ENCODE data around the gene DCAF15.

DCAF15 gene

DNA sequence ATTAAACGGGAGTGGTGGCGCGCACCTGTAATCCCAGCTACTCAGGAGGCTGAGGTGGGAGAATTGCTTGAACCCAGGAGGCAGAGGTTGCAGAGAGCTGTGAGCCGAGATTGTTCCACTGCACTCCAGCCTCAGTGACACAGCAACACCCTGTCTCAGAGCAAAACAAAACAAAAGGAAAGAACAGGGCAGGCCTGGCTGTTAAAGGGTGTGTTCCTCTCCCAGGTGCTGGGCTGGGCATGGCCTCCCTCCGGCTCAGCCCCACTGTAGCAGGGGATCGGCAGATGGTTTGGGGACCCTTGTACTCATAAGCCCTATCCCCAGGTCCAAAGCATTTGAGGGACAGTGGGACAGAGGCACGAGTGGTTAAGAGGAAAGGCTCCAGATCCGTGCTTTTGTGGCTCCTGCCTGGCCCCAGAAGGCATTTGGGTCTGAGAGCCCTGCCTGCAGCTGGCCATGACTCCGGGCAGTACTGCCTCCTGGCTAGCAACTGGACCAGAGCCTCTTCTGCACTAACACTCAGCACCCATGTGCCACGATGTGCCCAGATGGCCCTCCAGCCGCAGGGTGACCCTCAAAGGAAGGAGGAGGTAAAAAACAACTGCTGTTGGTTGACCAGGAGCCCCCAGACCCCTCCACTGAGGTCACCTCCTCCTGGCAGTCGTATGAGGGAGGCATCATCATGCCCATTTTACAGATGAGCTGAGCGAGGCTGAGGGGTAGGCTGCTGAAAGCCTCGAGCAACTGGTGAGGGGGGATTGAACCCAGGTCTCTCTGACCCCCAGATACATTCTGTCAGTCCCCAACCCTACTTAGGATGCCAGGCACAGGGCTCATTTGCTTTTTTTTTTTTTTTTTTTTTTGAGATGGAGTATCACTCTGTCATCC is 43.8 kb downstream of the DCAF15 start:
- DNase-seq, result no peak

DNA sequence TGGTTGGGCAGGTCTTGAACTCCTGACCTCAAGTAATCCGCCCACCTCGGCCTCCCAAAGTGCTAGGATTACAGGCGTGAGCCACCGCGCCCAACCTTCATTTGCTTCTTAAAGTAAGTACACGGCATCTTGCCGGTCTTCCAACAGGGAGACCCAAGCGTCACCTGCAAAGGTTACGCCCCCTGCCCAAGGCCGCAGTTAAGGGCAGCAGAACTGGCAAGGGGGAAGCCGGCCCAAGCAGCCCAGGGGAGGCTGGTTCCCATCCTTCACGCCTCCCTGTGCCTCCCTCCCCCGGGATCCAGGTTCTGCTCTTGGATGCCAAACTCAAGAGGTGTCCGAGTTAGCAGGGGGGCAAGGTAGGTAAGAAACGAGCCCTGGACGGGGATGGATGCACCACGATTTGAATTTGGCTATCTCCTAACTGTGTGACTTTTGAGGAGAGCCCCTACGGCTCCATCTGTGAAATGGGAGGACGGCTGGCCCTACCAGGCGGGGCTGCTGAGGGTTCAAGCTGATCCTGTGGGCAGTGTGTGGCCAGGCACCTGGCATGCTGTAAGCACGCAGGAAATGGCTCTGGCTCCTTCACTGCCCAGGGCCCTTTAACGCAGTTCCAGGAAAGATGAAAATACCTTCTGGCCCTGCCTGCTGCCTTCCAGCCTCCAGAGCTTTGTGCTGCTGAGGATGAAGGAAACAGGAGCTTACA is 44.8 kb downstream of the DCAF15 start:
- no peak for DNase-seq

DNA sequence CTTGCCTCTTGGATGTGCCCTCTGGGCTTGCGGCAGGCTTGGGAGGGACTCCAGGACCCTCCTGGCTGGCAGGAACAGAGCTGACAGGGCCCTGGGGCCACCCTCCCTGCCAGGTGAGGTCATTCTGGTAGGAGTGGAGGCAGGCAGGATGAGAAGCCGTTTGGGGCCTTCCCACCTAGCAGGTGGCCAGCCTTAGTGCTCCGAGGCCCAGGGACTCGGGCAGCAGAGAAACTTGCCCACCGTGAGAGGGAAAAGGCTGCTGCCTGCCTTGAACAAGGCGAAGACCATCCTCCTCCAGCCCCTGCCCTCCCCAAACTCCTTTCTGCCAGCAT is 45.3 kb downstream of the DCAF15 start:
- no peak for DNase-seq

DNA sequence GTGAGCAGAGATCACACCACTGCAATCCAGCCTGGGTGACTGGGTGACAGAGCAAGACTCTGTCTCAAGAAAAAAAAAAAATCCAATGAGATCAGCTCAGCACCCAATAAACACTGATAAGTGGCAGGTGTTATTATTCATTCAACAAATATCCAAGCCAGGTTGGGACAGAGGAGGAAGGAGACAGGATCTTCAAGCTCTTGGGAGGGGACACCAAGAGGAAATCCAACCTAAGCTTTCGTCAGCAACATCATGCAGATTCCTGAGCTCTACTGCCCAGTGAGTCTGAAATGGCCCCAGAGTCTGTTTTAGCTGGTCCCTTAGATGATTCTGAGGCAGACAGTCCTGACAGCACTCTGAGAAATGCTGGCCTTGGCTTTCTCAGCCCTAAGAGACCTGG is 46.1 kb downstream of the DCAF15 start:
- no peak for DNase-seq

DNA sequence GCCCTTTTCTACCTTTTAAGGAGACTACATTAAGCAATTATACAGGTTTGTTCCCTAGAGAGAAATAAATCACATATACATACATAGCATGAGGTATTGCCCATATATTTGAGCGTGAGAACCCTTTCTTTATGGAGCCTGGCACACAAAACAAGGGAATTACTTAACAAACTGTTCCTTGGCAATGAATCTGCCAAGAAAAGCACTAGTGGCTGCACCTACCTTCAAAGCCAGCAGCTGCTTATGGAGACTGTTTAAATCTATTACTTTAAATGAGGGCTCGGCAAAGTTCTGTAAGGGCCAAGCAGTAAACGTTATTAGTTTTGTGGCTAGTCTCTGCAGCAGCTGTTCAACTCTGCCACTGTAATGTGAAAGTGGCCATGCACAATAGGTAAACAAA is 46.8 kb downstream of the DCAF15 start:
- no peak for DNase-seq

DNA sequence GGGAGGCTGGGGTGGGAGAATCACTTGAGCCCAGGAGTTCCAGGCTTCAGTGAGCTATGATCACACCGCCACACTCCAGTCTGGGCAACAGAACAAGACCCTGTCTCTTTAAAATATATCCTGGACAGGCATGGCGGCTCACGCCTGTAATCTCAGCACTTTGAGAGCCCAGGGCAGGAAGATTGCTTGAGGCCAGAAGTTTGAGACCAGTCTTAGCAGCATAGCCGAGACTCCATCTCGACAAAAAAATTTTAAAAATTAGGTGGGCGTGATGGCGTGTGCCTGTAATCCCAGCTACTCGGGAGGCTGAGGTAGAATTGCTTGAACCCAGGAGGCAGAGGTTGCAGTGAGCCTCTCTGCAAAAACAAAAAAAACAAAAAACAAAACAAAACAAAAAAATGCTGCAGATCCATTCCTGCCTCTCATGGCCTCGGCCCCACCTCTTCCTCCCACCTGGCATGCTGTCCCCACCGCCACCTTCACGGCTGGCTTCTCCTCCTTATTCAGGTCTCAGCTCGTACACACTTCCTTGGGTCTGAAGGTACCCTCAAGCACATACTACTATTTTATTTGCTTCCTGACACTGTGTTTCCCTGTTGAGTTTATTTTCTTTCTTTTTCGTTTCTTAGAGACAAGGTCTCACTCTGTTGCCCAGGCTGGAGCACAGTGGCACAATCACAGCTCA is 48.5 kb downstream of the DCAF15 start:
- no peak for DNase-seq

DNA sequence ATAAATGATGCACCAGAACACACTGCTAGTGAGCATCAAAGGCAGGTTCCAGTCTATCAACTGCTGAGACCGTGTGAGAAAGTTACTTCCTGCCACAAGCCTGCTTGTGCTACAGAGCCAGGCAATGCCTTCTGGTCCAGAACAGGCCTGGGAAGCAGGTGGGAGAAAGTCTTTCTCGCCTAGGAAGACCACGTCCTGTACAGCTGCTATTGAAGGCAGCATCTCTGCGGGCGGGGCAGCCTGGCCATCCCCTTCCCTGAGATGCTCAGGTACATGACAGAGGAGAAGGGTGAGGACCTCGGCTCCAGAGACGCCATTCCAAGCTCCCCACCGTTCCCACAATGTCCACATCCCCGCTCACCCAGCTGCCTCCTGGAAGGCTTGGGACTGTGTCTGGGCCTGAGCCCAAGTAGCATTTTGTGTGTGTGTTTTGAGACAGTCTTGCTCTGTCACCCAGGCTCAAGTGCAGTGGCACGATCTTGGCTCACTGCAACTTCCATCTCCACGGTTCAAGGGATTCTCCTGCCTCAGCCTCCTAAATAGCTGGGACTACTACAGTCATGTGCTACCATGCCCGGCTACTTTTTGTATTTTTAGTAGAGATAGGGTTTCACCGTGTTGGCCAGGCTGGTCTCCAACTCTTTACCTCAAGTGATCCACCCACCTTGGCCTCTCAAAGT is 50.4 kb downstream of the DCAF15 start:
- DNase-seq, result no peak

DNA sequence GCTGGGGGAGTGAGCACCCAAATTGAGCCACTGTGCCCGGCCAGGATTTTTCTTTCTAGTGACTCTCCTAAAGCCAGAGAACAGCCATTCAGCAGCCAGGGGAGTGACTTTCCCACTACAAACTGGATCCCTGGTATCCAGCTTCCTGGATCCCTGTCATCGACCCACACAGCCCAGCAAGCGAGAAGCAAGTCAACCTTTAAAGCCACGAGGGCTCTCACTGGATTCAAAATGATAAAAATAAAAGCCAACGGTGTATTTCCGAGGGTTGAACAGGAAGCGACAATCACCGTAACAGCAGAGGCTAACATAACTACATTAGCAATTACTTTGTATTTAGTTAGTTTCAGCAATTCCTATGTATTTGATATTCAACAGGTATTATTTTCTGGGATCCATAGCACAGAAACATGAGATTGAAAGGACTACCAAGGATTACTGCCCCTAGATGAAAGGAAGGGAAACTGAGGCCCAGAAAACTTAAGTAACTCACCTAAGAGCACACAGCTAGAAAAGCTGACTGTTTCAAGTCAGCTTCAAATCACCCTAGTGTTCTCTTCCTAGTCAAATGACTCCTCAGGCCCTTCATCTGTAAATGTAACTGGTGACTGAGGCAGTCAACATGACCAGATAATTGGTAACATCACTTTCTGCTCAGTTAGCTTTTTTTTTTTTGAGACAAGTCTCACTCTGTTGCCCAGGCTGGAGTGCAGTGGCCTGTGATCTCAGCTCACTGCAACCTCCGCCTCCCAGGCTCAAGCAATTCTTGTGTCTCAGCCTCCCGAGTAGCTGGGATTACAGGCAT is 51.1 kb downstream of the DCAF15 start:
- no peak for DNase-seq

DNA sequence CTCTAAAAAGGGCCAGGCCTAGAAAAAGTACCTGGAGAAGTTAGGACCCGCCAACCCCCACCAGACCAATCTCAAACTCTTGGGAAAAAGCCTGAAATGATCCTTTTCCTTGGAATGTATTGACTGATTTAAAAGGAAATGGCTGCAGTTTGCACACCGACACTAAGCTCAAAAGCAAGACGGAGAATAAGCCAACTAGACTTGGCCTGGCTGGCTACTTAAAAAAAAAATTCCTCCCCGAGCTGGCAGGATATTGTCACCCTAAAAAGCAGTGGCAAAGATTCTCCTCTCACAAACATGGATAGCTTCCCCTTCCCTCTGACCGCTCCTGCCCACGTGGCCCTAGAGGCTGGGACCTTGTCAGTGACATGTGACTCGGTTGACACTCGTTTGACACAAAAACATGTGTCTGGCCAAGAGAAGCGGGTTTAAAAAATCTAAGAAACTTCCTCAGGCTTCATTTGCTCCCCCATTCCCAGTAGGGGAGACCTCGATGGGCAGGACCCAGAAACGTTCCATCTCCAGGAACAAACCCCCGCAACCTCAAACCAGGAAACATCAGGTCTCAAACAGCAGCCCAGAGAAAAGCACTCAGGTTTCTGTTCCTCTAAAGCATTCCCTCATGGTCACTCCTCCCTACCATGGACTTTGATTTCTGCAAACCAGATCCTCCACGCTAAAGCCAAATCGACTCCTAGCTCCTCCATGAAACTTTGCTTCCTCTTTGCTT is 52.5 kb downstream of the DCAF15 start:
- DNase-seq, result no peak

DNA sequence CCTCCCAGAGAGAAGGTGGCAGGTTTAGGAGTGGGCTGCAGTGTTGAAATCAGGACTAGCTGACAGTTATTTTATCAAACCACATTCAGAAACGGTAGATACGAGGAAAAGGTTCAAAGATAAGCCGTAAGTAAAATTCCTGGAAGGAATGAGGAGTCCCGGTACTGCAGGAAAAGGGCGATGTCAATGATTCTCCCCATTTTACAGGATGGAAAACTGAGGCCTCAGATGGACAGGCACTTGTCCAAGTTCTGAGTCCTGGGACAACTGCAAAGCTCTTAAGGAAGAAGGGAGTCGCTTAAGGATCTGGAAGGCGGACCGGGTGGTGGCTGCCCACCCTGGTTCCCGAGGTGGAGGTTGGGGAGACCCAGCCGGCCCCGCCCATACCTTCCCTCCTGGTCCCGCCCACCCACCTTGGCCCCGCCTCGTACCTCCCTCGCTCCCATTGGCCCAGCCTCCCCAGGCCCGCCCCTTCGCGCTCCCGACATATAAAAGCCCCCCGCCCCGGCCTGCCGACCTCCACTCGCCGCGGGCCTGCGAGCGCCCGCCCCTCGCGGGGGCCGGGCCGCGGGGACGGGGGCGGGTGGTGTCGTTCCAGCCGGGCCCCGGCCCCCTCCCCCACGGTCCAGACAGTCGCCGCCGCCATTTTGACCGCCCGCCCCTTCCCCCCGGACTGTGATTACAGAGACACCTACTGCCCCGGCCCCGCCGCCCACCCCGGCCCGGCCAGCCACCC is 53.2 kb downstream of the DCAF15 start:
- DNase-seq, result peak; percentile 54

DNA sequence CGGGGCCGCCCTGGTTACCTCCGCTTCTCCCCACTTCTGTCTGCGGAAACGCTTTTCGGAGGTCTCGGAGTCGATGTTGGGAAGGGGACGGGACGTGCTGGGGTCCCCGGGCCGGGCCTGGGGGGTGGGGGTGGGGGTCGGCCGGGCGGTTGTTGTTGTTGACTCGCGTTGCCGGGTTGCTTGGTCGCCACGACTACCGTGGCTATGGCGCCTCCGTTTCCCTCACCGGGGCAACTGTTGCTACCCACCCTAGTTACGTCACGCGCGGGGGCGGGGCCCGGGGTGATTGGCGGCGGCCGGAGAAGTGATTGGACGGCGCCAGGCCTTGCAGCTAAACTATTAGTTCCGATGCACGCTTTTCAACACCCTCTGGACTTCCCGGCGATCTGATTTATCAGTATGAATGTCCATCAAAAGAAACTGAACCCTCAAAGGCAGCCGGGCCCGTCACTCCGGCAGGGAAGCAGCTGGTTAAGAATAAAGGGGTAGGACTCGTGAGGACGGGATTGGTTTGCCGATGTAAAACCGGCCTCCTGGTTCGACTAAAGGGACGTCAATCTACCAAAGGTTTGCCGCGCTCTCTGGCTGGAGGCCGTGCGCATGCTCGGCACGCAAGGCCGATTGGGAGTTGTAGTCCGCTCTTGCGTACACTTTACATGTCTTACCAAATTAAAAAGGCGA is 53.9 kb downstream of the DCAF15 start, which contains the start of gene RFX1:
Gene RFX1 (minus strand): TSS at position 236 of the 681 bp plus-strand sequence. CDS start 12,477 bp downstream, outside the sequence.
- peak; percentile 100 for DNase-seq

DNA sequence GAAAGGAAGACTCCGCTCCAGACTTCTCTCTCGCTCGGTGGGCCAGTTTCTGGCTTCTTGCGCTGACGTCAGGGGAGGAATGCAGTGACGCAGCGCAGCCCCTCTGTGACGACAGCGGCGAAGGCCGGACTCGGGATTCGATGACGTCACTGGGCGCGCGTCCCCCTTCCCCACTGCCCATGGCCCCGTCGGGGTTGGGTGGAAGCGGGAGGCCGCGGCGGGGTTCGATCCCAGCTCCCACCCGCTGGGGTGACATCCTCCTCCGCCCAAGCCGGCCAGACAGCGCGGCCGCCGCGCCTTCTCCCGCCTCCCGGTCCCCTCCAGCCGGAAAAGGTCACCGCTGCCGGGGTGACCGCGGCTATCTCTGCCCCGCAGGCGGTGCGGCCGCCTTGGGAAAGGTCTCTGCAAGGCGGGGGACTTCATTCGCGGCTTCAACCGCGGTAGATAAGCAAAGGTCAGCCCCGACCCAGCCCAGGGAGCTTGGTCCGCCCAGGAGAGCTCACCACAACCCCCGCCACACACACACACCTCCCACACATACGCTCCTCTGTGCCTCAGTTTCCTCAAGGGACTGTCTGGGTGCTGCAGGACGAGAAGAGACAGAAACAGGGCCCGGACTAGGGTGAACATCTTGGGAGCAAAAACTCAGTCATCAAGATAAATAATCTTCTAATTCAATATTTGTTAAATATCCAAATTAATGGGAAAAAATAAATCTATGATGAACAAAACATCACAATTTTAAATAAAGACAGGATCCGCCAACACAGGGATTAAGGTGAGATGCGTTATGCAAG is 54.7 kb downstream of the DCAF15 start:
- DNase-seq, result no peak
